Keratinocyte (primary cell): Measurements from ENCODE around the gene METTL26. TPM values are rescaled to one million over a fixed set of nuclear protein-coding genes. Genes with fewer than 3 reads are reported as not detected.

Experiments used
- DNase-seq: peaks from one replicate; pipeline ENCODE4 v3.0.0-alpha.2; 2011; ENCODE audit warnings: low read depth, missing footprints, low spot score
- FAIRE-seq: peaks from 2 replicates; lab custom pipeline; 2011; peaks lifted over from hg19 to GRCh38; lab: Jason Lieb, UNC
- H2AFZ ChIP-seq: 2 replicates; pipeline ENCODE4 v1.6.0; 2012; ENCODE audit warnings: low read length, control low read depth, inconsistent platforms; ENCODE audit not compliant: control insufficient read depth
- H3K27ac ChIP-seq: 2 replicates; pipeline ENCODE4 v1.5.1; 2011; ENCODE audit warnings: low read length; ENCODE audit not compliant: control insufficient read depth, insufficient read depth
- H3K27me3 ChIP-seq: 3 replicates; pipeline ENCODE4 v1.6.0; 2011; ENCODE audit warnings: low read length; ENCODE audit not compliant: control insufficient read depth, insufficient read depth; ENCODE audit errors: extremely low read depth
- H3K36me3 ChIP-seq, 2 experiments: 2 replicates in 1 of 2; 3 replicates in 1 of 2; pipeline ENCODE4 v1.5.1; 2011; ENCODE audit warnings: low read length in 2 of 2, mild to moderate bottlenecking in 1 of 2; ENCODE audit not compliant: control insufficient read depth in 2 of 2, insufficient read depth in 2 of 2; ENCODE audit errors: extremely low read depth in 1 of 2
- H3K4me1 ChIP-seq: 3 replicates; pipeline ENCODE4 v1.5.1; 2011; ENCODE audit warnings: low read length; ENCODE audit not compliant: control insufficient read depth, insufficient read depth; ENCODE audit errors: extremely low read depth
- H3K4me2 ChIP-seq: 3 replicates; pipeline ENCODE4 v1.6.0; 2011; ENCODE audit warnings: low read depth, low read length; ENCODE audit not compliant: control insufficient read depth, insufficient read depth; ENCODE audit errors: extremely low read depth
- H3K4me3 ChIP-seq, 3 experiments: fragments of 200-600 bp in 1 of 3; sonication (generic) in 1 of 3; 2 replicates in 2 of 3; 3 replicates in 1 of 3; pipeline ENCODE4 v1.5.1; 2011 to 2016; ENCODE audit warnings: low read length in 3 of 3, mild to moderate bottlenecking in 3 of 3, control low read depth in 2 of 3, inconsistent platforms in 1 of 3, low read depth in 1 of 3, mixed read lengths in 1 of 3, mixed run types in 1 of 3, moderate library complexity in 1 of 3; ENCODE audit not compliant: control insufficient read depth in 2 of 3, insufficient read depth in 2 of 3; ENCODE audit errors: extremely low read depth in 1 of 3
- H3K79me2 ChIP-seq: 2 replicates; pipeline ENCODE4 v1.6.0; 2012; ENCODE audit warnings: low read length; ENCODE audit not compliant: control insufficient read depth, insufficient read depth
- H3K9ac ChIP-seq: 3 replicates; pipeline ENCODE4 v1.6.0; 2011; ENCODE audit warnings: low read length; ENCODE audit not compliant: control insufficient read depth, insufficient read depth; ENCODE audit errors: extremely low read depth
- H3K9me1 ChIP-seq: 3 replicates; pipeline ENCODE4 v1.6.0; 2011; ENCODE audit warnings: low read length; ENCODE audit not compliant: control insufficient read depth, insufficient read depth; ENCODE audit errors: extremely low read depth
- H3K9me3 ChIP-seq: 2 replicates; pipeline ENCODE4 v1.5.1; 2012; ENCODE audit warnings: low read depth, low read length; ENCODE audit not compliant: control insufficient read depth
- H4K20me1 ChIP-seq: 3 replicates; pipeline ENCODE4 v1.6.0; 2011; ENCODE audit warnings: low read length; ENCODE audit not compliant: control insufficient read depth, insufficient read depth; ENCODE audit errors: extremely low read depth
- EZH2 ChIP-seq: IDR thresholded peaks from one replicate; pipeline ENCODE4 v1.6.1; 2012; ENCODE audit warnings: inconsistent platforms, mild to moderate bottlenecking, low read length, moderate library complexity
- dilution Hi-C: fragments of 300-500 bp; cut with MboI; formaldehyde crosslinking; loops from one replicate; pipeline ENCODE4 v1.7.0; 2020; ENCODE audit warnings: low sequenced_read_pairs; ENCODE audit not compliant: extremely low pct_ligation_motif_present
- polyA plus RNA-seq, 5 experiments: library from polyadenylated mRNA; depleted of rRNA in 3 of 5; stranded (reverse) in 3 of 5; stranded (forward) in 1 of 5; unstranded in 1 of 5; fragments of >200 nt; gene quantifications; 1 replicate in 1 of 5; 2 replicates in 3 of 5; 3 replicates in 1 of 5; pipeline versions ENCODE4 v1.2.1 to v1.2.3, GENCODE V29; 2011 to 2012; ENCODE audit warnings: missing spikeins in 2 of 5, low read depth in 1 of 5, low replicate concordance in 1 of 5
- TF ChIP-seq, protein P1 (sequence below), 3 experiments: IDR thresholded peaks in 1 of 3; conservative IDR thresholded peaks in 1 of 3; optimal IDR thresholded peaks in 1 of 3; 2 replicates in 2 of 3; 3 replicates in 1 of 3; pipeline versions ENCODE3 to v1.5.1; 2011; ENCODE audit warnings: low read length in 3 of 3, mild to moderate bottlenecking in 3 of 3, moderate library complexity in 2 of 3, control low read depth in 1 of 3, inconsistent platforms in 1 of 3; ENCODE audit not compliant: insufficient read depth in 2 of 3; ENCODE audit errors: extremely low read depth in 1 of 3

Gene METTL26
- polyA plus RNA-seq, 1 donor (not counting 4 experiments of a cell fraction or from before 2014, with no cell fraction given), result 46.9 TPM

DNA sequence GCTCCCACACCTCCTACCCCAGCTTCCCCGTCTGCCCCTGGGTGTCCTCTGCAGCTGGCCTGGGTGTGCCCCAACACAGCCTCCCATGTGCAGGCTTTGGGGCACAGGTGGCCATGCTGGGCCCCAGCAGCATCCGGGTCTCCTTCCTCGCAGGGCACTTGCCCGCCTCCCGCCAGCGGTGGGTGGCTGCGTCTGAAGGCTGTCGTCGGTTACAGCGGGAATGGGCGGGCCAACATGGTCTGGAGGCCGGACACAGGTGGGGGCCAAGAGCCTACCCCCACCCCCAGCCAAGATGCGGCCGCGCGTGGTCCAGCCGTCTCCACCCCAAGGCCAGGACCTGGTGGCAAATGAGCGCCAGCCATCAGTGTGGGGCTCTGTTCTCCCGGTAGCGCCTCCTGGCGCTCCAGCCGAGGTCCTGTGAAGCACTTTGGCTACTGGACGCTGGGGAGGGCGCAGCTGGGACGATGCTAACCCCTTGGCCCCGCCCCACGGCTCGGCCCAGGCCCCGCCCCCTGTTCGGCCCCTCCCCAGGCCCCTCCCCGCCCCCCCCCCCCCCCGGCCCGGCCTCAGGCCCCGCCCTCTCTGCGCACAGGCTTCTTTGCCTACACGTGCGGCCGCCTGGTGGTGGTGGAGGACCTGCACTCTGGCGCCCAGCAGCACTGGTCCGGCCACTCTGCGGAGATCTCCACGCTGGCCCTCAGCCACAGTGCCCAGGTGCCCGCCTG is 24.5 kb upstream of the METTL26 start:
- no peaks in the 10 kb centered on the region for H3K36me3 ChIP-seq
- H3K4me1 ChIP-seq, result no peaks in the 10 kb centered on the region
- no peaks in the 10 kb centered on the region for H3K27me3 ChIP-seq
- no peaks in the 10 kb centered on the region for H3K9me3 ChIP-seq
- no peaks in the 10 kb centered on the region for H3K79me2 ChIP-seq
- FAIRE-seq (no peak), DNase-seq (no peak)
- no peaks in the 10 kb centered on the region for H4K20me1 ChIP-seq
- H2AFZ ChIP-seq, result no peak overlapping the region
- dilution Hi-C loops, result no loop called here
- no peak overlapping the region for H3K4me2 ChIP-seq
- H3K9ac ChIP-seq, result no peak overlapping the region
- TF ChIP-seq, protein P1, sequence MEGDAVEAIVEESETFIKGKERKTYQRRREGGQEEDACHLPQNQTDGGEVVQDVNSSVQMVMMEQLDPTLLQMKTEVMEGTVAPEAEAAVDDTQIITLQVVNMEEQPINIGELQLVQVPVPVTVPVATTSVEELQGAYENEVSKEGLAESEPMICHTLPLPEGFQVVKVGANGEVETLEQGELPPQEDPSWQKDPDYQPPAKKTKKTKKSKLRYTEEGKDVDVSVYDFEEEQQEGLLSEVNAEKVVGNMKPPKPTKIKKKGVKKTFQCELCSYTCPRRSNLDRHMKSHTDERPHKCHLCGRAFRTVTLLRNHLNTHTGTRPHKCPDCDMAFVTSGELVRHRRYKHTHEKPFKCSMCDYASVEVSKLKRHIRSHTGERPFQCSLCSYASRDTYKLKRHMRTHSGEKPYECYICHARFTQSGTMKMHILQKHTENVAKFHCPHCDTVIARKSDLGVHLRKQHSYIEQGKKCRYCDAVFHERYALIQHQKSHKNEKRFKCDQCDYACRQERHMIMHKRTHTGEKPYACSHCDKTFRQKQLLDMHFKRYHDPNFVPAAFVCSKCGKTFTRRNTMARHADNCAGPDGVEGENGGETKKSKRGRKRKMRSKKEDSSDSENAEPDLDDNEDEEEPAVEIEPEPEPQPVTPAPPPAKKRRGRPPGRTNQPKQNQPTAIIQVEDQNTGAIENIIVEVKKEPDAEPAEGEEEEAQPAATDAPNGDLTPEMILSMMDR (optimal IDR thresholded peaks at IDR 0.05 in 1 of 3, IDR thresholded peaks at IDR 0.05 in 1 of 3, conservative IDR thresholded peaks at IDR 0.05 in 1 of 3; ENCODE audit: extremely low read depth in 1 of 3, insufficient read depth in 2 of 3, low read length in 3 of 3), result peak in 1 of 3 experiments; percentile 56
- TF ChIP-seq EZH2, result no peak
- no peak overlapping the region for H3K4me3 ChIP-seq
- H3K27ac ChIP-seq, result no peak overlapping the region
- H3K9me1 ChIP-seq, result no peaks in the 10 kb centered on the region

DNA sequence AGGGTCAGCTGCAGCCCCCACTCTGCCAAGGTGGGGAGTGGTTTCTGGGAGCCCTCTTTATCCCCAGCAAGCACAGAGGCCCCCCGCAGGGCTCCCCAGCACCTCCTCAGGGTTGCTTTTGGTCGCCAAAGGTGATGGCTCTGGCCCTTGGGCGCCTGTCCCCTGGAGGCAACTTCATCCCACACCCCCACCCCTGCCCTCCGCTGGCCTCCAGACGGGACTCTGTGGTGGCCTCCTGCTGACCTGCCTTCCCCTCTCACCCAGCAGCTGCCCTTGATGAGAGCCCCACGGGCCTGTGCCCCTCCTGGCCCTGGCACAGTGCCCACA is 24.0 kb upstream of the METTL26 start:
- Histone ChIP-seq H3K27me3 (no peaks in the 10 kb centered on the region), H3K4me2 (no peak overlapping the region), H4K20me1 (no peaks in the 10 kb centered on the region), H3K4me3 (no peak overlapping the region), H3K79me2 (no peaks in the 10 kb centered on the region), H3K4me1 (no peaks in the 10 kb centered on the region), H3K27ac (no peak overlapping the region), H3K9ac (no peak overlapping the region), H2AFZ (no peak overlapping the region), H3K9me1 (no peaks in the 10 kb centered on the region), H3K36me3 (no peaks in the 10 kb centered on the region), H3K9me3 (no peaks in the 10 kb centered on the region)
- FAIRE-seq (no peak), DNase-seq (no peak)
- TF ChIP-seq, protein P1 (optimal IDR thresholded peaks at IDR 0.05 in 1 of 3, IDR thresholded peaks at IDR 0.05 in 1 of 3, conservative IDR thresholded peaks at IDR 0.05 in 1 of 3; ENCODE audit: extremely low read depth in 1 of 3, insufficient read depth in 2 of 3, low read length in 3 of 3), result no peak
- no peak for TF ChIP-seq EZH2
- dilution Hi-C loops, result no loop called here
